GM18502 (cell line): ENCODE results near the gene METTL27.
"Not testable (repeated sequence)": the region's sequence is repeated elsewhere in the genome, so short reads cannot be mapped to it uniquely, and the experiment has no call there.

Experiments used
- ATAC-seq: cut with Tn5 transposase; IDR thresholded peaks from one replicate; pipeline ENCODE4 v1.9.1; 2021; ENCODE audit warnings: mild to moderate bottlenecking; ENCODE audit not compliant: unreplicated experiment, poor library complexity

METTL27 gene

GRCh38 chr7:73839743-73840714 lies 2.3 kb downstream of the METTL27 start:
- ATAC-seq = no peak

DNA sequence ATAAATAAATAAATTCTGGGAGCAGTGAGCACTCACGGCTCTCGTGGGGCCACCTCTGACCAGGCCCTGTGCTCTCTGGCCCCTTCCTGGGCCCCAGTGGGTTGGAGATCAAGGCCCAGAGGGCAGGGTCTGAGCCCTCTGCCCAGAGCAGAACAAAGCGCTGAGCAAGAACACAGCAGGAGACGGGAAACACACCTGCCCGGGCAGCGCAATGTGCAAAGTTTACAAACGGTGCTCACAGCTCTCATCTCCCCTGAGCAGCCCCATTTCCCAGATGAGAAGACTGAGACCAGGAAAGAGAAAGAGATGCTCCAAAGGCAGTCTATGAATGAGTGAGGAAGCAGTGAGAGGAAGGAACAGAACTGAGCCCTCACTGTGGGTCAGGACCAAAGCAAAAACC lies 3.0 kb downstream of the METTL27 start:
- ATAC-seq = no peak

DNA sequence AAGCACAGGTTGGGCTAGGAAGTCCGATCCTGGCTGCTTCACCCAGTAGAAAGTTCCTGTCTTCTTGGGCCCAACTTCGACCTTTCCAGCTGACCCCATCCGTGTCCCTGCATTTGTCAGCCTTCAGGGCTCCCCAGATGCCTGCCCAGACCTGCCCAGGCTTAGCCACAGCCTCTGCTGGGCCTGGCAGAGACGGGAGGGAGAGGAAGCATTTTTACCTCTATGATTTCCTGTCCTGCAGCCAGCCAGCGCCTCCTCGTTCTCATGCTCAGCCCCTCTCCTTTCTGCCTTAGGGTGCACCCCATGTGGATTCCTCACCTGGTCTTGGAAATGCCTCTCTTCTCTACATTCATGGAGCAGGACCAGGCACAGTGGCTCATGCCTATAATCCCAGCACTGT lies 3.7 kb downstream of the METTL27 start:
- no peak for ATAC-seq

- not testable (repeated sequence) for ATAC-seq
These were observed 5.1 kb downstream of the METTL27 start for GRCh38 chr7:73837167-73837566.

GRCh38 chr7:73834626-73835191 lies 7.6 kb downstream of the METTL27 start:
- ATAC-seq = no peak

DNA sequence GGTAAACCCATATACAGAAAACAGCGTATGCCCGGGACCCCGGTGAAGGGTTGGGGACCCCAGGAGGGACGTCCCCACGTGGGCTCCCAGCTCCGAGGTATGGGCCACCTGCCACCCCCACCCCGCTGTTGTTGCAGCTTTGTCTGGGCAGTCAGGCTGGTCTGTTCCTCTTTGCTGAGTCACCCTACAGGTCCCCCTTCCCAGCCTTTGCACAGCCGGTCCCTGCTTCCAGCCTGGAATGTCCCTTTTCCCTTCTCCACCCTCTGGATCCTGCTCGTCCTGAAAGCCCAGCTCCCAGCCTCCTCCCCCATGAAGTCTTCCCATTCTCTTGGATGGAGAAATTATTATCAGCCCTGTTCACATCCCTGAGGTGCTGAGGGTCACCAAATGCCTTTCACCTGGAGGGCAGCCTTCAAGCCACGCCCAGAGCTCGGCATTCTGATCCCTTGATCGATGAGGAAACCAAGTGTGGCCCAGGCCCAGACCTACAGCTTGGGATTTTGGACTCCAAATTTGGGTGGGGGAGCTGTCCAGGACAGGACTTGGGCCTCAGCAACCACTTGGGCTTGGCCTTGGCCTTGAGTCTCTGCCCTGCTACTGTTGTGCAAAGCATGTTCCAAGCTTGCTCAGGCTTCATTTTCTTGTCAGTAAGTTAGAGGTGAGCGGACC lies 8.9 kb downstream of the METTL27 start:
- no peak for ATAC-seq

DNA sequence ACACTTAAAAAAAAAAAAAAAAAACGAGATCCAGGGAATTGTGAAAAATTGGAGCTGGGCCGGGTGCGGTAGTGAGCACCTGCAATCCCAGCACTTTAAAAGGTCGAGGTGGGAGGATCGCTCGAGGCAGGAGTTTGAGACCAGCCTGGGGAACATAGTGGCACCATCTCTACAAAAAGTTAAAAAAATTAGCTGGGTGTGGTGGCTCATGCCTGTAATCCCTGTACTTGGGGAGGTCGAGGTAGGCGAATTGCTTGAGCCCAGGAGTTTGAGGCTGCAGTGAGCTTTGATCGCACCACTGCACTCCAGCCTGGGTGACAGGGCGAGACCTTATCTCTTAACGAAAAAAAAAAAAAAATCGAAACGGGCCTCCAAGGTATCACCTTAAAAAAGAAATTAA lies 9.5 kb downstream of the METTL27 start:
- ATAC-seq = no peak

- no peak for ATAC-seq
These were observed 10.3 kb downstream of the METTL27 start for GRCh38 chr7:73831834-73832651.

DNA sequence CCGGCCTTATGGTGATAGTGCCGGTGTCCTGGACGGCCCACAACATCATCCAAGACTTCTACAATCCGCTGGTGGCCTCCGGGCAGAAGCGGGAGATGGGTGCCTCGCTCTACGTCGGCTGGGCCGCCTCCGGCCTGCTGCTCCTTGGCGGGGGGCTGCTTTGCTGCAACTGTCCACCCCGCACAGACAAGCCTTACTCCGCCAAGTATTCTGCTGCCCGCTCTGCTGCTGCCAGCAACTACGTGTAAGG lies 10.8 kb downstream of the METTL27 start:
- ATAC-seq = no peak

- ATAC-seq = no peak
These were observed 11.4 kb downstream of the METTL27 start, which contains the start of gene CLDN4 for GRCh38 chr7:73830681-73831583. Gene CLDN4, plus strand, starts transcription at chr7:73830996. Its CDS starts 206 bp downstream, at chr7:73831202.

- no peak for ATAC-seq
These were observed 12.2 kb downstream of the METTL27 start for GRCh38 chr7:73829921-73830680.

GRCh38 chr7:73829505-73829904 lies 12.8 kb downstream of the METTL27 start:
- ATAC-seq = no peak

DNA sequence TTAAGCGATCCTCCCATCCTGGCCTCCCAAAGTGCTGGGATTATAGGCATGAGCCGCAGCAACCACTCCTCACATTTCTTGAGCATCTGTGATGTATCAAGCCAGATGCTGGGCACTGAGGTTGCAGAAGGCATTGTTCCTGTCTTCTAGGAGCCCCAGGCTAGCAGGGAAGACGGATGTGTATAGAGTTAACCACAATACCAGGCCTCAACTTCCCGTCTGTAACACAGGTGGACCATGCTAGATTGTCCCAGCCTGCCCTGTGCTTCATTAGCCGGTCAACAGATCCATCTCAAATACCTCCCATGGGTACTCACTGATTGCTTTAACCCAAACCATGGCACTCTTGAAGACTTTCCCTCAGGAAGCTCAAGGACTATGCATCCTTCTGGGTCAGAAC lies 13.3 kb downstream of the METTL27 start:
- ATAC-seq = no peak

DNA sequence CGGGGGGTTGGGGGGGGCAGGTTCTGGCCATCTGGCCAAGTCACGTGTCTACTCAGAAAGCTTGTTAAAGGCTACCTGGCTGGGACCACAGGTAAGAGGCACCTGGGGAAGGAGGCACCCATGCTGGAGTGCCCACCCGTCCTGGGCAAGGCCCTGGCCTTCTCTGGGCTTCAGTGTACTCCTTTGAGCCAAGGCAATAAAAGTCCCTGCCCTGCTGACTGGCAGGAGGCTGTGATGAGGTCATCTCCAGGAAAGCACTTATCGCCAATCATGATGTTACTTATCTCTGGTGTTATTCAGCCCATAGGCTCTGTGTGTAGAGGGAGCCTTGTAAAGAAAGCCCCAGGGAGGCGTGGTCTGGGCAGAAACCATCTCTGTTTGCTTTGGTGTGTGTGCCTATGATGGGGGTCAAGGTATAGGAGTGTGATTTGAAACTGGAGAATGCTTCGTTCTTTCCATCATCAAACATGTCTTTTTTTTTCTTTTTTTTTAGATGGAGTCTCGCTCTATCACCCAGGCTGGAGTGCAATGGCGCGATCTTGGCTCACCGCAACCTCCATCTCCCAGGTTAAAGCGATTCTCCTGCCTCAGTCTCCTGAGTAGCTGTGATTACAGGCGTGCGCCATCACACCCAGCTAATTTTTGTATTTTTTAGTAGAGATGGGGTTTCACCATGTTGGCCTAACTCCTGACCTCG lies 14.1 kb downstream of the METTL27 start:
- no peak for ATAC-seq

DNA sequence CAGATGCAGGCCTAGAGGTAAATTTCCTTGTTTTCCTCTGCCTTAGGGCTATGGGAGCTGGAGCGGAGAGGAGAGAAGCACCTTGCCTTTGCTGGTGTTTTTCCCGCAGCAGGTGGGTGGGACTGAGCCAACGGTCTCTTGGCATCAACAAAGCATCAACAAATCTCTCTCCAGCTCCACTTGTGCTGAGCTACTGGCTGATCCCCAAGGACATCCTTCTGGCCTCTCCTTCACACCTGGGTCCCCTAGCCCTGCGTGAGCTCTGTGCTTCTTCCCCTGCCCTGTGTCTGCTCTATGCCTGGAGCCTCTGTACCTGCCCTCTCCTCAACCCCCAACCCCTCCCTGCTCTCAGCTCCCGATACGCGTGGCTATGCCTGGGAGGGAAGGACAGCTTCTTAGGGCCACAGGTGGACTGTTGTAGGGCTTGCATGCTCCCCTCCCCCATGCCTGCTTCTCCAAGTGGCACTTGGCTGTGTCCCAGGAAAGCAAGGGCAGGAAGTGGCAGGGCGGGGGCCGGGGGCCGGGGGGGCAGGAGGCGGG lies 14.7 kb downstream of the METTL27 start:
- ATAC-seq = no peak

GRCh38 chr7:73824986-73825385 lies 17.3 kb downstream of the METTL27 start:
- no peak for ATAC-seq

DNA sequence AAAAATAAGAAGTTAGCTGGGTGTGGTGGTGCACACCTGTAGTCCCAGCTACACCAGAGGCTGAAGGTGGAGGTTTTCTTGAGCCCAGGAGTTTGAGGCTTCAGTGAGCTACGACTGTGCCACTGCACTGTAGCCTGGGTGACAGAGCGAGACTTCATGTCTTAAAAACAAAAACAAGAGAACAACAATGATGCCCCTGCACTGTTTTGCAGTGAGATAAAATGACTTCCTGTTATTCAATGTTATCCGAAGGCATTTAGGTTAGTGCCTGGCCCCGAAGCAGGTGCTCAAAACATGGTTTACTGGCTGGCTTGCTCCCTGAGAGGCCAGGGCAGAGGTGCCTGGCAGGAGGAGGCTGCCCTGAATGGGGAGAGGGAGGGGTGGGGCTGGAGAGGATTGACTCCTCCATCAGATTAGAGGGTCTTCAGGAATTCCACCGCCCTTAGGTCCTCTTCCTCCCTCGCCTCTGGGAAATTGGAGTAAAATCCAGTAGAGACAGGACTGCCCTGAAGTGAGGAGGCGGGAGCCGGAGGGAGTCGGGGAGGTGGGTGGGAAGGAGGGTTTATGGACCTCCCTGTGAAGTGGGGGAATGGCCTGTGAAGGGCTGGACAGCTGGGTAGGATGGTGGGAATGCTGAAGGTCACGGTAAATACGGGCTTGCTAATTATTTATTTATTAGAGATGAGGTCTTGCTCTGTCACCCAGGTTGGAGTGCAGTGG lies 18.3 kb downstream of the METTL27 start:
- ATAC-seq = no peak
